MCF 10A (cell line): ENCODE measurements around the gene FAXC. TPM values are rescaled to one million over a fixed set of nuclear protein-coding genes. Genes with fewer than 3 reads are reported as not detected.

Experiments
- BruUV-seq: library from RNA; stranded (reverse); fragments of 400-500 nt; replicated peaks from 2 replicates; lab custom pipeline; 2021; lab: Mats Ljungman, UMichigan
- CTCF ChIA-PET: fragments of 300-600 bp; sonication (Branson Sonifier 250); formaldehyde crosslinking; extraction: SDS; loops from one replicate; lab custom pipeline; 2021; ENCODE audit warnings: antibody characterized with exemption, inconsistent platforms; lab: Yijun Ruan, JAX
- POLR2A ChIA-PET: fragments of 300-600, 350-650 bp; sonication (Branson Sonifier 250); formaldehyde crosslinking; extraction: SDS; loops from one replicate; lab custom pipeline; 2020; ENCODE audit warnings: antibody characterized with exemption, inconsistent platforms; lab: Yijun Ruan, JAX
- DNase-seq: peaks from one replicate; pipeline ENCODE4 v3.0.0-alpha.2; 2018; ENCODE audit not compliant: unreplicated experiment
- H3K27ac Mint-ChIP-seq: one replicate; pipeline ENCODE4 v1.8.0; 2022; ENCODE audit warnings: mild to moderate bottlenecking, low read depth, mixed read lengths; ENCODE audit not compliant: unreplicated experiment
- H3K27me3 Mint-ChIP-seq: one replicate; pipeline ENCODE4 v1.8.0; 2022; ENCODE audit warnings: mixed read lengths; ENCODE audit not compliant: insufficient read depth, unreplicated experiment
- H3K36me3 Mint-ChIP-seq: one replicate; pipeline ENCODE4 v1.8.0; 2022; ENCODE audit warnings: mild to moderate bottlenecking, moderate library complexity, mixed read lengths; ENCODE audit not compliant: insufficient read depth, unreplicated experiment
- H3K4me1 Mint-ChIP-seq: one replicate; pipeline ENCODE4 v1.8.0; 2022; ENCODE audit warnings: mixed read lengths; ENCODE audit not compliant: insufficient read depth, unreplicated experiment
- H3K4me3 Mint-ChIP-seq: one replicate; pipeline ENCODE4 v1.8.0; 2022; ENCODE audit warnings: mild to moderate bottlenecking, moderate library complexity, mixed read lengths; ENCODE audit not compliant: unreplicated experiment
- H3K9me3 Mint-ChIP-seq: one replicate; pipeline ENCODE4 v1.8.0; 2022; ENCODE audit warnings: mixed read lengths; ENCODE audit not compliant: unreplicated experiment
- intact Hi-C: fragments of 100-400 bp; cut with micrococcal nuclease; formaldehyde crosslinking; loops from 2 replicates; pipeline ENCODE4 v1.14.1; 2022
- total RNA-seq: library from RNA; stranded (reverse); gene quantifications from 2 replicates; pipeline ENCODE4 v1.2.3, GENCODE V29; 2022
- TF ChIP-seq, protein P1 (sequence below): fragments of 200-600 bp; IDR thresholded peaks from one replicate; pipeline ENCODE4 v1.8.0; 2022; ENCODE audit warnings: antibody characterized with exemption, mild to moderate bottlenecking; ENCODE audit not compliant: unreplicated experiment

Gene FAXC
- total RNA-seq, 1 experiment from 2014 or later, result 2.3 TPM

GRCh38 chr6:99254616-99255550, 94.6 kb downstream of the FAXC start:
- Mint-ChIP-seq H3K4me3 (no peak overlapping the region), H3K4me1 (no peaks in the 10 kb centered on the region), H3K36me3 (no peaks in the 10 kb centered on the region), H3K27ac (no peak overlapping the region), H3K9me3 (no peaks in the 10 kb centered on the region), H3K27me3 (peaks cover 23% of the 10 kb centered on the region)
- DNase-seq, result no peak
- TF ChIP-seq, protein P1, sequence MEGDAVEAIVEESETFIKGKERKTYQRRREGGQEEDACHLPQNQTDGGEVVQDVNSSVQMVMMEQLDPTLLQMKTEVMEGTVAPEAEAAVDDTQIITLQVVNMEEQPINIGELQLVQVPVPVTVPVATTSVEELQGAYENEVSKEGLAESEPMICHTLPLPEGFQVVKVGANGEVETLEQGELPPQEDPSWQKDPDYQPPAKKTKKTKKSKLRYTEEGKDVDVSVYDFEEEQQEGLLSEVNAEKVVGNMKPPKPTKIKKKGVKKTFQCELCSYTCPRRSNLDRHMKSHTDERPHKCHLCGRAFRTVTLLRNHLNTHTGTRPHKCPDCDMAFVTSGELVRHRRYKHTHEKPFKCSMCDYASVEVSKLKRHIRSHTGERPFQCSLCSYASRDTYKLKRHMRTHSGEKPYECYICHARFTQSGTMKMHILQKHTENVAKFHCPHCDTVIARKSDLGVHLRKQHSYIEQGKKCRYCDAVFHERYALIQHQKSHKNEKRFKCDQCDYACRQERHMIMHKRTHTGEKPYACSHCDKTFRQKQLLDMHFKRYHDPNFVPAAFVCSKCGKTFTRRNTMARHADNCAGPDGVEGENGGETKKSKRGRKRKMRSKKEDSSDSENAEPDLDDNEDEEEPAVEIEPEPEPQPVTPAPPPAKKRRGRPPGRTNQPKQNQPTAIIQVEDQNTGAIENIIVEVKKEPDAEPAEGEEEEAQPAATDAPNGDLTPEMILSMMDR, result no peak
- no TSS peak for BruUV-seq
- ChIA-PET CTCF (interaction anchor here (0.7 to 1.5 kb wide), 4 partner anchors 14 to 1758 kb away, joined by 3 to 4 read pairs (median 4); no protein-coding TSS in a partner anchor), POLR2A (no interaction called here)
- intact Hi-C loops, result no loop called here

DNA sequence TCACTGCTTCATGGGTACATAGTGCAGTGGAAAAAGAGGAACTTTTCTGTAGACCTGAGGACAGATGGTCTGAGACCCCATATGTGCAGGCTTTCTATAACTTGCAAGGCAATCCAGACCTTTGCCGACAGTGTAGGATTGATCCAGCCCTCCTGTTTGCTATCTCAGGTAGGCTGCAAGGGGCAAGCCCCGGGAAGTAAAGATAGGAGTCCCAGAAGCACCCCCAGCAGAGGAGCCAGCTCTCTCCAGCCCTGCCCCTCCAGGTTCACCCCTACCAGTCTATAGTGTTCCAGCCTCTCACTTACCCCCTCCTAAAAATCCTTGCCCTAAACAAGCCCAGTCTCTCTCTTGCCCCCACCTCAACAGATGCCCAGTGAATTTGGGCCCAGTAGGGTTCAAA, 96.2 kb downstream of the FAXC start:
- BruUV-seq, result no TSS peak
- intact Hi-C loops, result no loop called here
- H3K9me3 Mint-ChIP-seq, result no peaks in the 10 kb centered on the region
- DNase-seq, result no peak
- TF ChIP-seq, protein P1, result no peak
- POLR2A ChIA-PET, result interaction anchor here (0.7 kb wide), 1 partner anchor 241 kb away, joined by 3 read pairs; no protein-coding TSS in a partner anchor
- no peak overlapping the region for H3K4me3 Mint-ChIP-seq
- CTCF ChIA-PET, result interaction anchor here (0.7 kb wide), 1 partner anchor 374 kb away, joined by 3 read pairs; no protein-coding TSS in a partner anchor
- H3K27ac Mint-ChIP-seq, result no peak overlapping the region
- no peaks in the 10 kb centered on the region for H3K4me1 Mint-ChIP-seq
- peaks cover 36% of the 10 kb centered on the region for H3K27me3 Mint-ChIP-seq
- no peaks in the 10 kb centered on the region for H3K36me3 Mint-ChIP-seq

DNA sequence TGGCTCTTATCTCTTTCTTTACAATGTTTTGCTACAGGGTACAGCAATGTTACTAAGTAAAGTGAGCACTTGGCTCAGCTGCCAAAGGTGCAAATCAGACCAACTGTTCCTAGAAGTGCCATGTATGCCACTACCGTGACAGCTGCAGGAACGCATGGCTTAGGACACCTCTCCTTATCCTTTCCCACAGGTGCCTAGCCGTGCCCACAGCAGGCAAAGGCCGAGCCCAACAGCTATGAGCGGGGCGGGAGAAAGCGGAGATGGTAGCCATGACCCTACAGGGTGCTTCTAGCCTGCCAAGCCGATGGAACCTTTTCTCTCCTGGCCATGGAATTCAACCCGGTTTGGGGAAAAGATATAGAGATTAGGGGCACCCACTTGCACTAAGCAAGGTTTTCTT, 97.1 kb downstream of the FAXC start:
- H3K36me3 Mint-ChIP-seq, result no peaks in the 10 kb centered on the region
- no TSS peak for BruUV-seq
- H3K4me1 Mint-ChIP-seq, result no peaks in the 10 kb centered on the region
- no peak for DNase-seq
- peaks cover 44% of the 10 kb centered on the region for H3K27me3 Mint-ChIP-seq
- ChIA-PET CTCF (interaction anchor here (0.7 to 2.0 kb wide), 2 partner anchors 10 to 373 kb away, joined by 3 to 6 read pairs; no protein-coding TSS in a partner anchor), POLR2A (interaction anchor here (0.7 kb wide), 1 partner anchor 240 kb away, joined by 3 read pairs; no protein-coding TSS in a partner anchor)
- H3K4me3 Mint-ChIP-seq, result no peak overlapping the region
- intact Hi-C loops, result no loop called here
- H3K27ac Mint-ChIP-seq, result no peak overlapping the region
- TF ChIP-seq, protein P1, result no peak
- no peaks in the 10 kb centered on the region for H3K9me3 Mint-ChIP-seq

GRCh38 chr6:99250476-99250875, 99.0 kb downstream of the FAXC start:
- TF ChIP-seq, protein P1, result no peak
- Mint-ChIP-seq H3K4me1 (no peaks in the 10 kb centered on the region), H3K9me3 (no peaks in the 10 kb centered on the region), H3K4me3 (no peak overlapping the region), H3K27me3 (peaks cover 63% of the 10 kb centered on the region), H3K36me3 (no peaks in the 10 kb centered on the region), H3K27ac (no peak overlapping the region)
- POLR2A ChIA-PET, result no interaction called here
- CTCF ChIA-PET, result interaction anchor here (2.0 kb wide), 1 partner anchor 8 kb away, joined by 6 read pairs; no protein-coding TSS in a partner anchor
- DNase-seq, result no peak
- no TSS peak for BruUV-seq
- intact Hi-C loops, result no loop called here
